ENCODE data around the gene LMAN1.

DNA sequence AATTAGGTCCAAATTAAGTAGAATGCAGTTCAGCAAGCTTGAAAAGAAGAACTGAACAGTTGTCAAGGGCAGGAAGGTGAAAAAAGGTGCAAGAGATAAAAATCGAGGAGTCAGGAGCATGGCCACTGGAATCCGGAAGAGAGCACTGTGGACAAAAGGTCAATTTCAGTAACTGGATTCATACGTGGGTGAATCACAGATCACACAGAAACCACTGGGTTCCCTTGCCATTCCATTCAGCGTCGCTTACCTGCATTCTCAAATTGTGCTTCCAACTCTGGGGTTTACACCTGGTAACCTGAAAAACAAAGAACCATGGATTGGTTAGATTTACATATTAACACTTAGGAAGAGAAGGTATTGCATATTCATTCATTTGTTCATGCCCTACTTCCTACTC, 21.6 kb upstream of the LMAN1 start:
- TF ChIP-seq ZNF768 (tag by site-specific recombination; IDR thresholded peaks at IDR 0.05) (no peak), PATZ1 (tag by site-specific recombination; IDR thresholded peaks at IDR 0.05) (no peak), ZNF664 (tag by site-specific recombination; IDR thresholded peaks at IDR 0.05) (no peak), RBAK (tag by site-specific recombination; IDR thresholded peaks at IDR 0.05) (no peak)
